HepG2 (cell line): ENCODE results near the gene TBC1D2B. TPM values are rescaled to one million over a fixed set of nuclear protein-coding genes. Genes with fewer than 3 reads are reported as not detected.
"Not testable (repeated sequence)": the region's sequence is repeated elsewhere in the genome, so short reads cannot be mapped to it uniquely, and the experiment has no call there.

Source experiments
- ATAC-seq: fragments of 200-7000 bp; cut with Tn5 transposase; 3 replicates; pipeline ENCODE4 v1.9.1; 2020; ENCODE audit warnings: mild to moderate bottlenecking, moderate library complexity
- BruUV-seq: library from RNA; stranded (reverse); fragments of 400-500 nt; replicated peaks from 2 replicates; lab custom pipeline; 2021; lab: Mats Ljungman, UMichigan
- CTCF ChIA-PET: fragments of 300-600 bp; formaldehyde crosslinking; extraction: SDS; loops from one replicate; lab custom pipeline; 2021; ENCODE audit warnings: low total read pairs, inconsistent platforms, low intra/inter-chr PET ratio; lab: Yijun Ruan, JAX
- POLR2A ChIA-PET: fragments of 350-600 bp; sonication (Branson Sonifier 250); formaldehyde crosslinking; loops from one replicate; lab custom pipeline; 2020; ENCODE audit warnings: antibody characterized with exemption, inconsistent platforms; lab: Yijun Ruan, JAX
- DNase-seq: peaks from one replicate; pipeline ENCODE4 v3.0.0-alpha.2; 2015; ENCODE audit warnings: low spot score
- FAIRE-seq: peaks from 3 replicates; lab custom pipeline; 2011; peaks lifted over from hg19 to GRCh38; lab: Jason Lieb, UNC
- H2AFZ ChIP-seq: one replicate; pipeline ENCODE4 v1.6.1; 2011; ENCODE audit warnings: low read length, inconsistent platforms
- H3K27ac ChIP-seq: fragments of 300-600 bp; 3 replicates; pipeline ENCODE4 v1.8.0; 2011; ENCODE audit warnings: mixed run types, mild to moderate bottlenecking, mixed read lengths, low read length, inconsistent platforms; ENCODE audit not compliant: insufficient read depth; ENCODE audit errors: extremely low read length
- H3K27me3 ChIP-seq, 2 experiments: fragments of 200-600 bp in 1 of 2; 2 replicates in 1 of 2; 3 replicates in 1 of 2; pipeline versions ENCODE4 v1.6.0 to v1.8.0; 2011; ENCODE audit warnings: low read length in 2 of 2, mild to moderate bottlenecking in 2 of 2, moderate library complexity in 2 of 2, inconsistent platforms in 1 of 2; ENCODE audit not compliant: insufficient read depth in 2 of 2, control insufficient read depth in 1 of 2
- H3K36me3 ChIP-seq, 2 experiments: fragments of 200-600 bp in 1 of 2; replicated peaks in 1 of 2; 2 replicates in 1 of 2; 3 replicates in 1 of 2; pipeline versions ENCODE4 v1.5.1 to v1.8.0; 2011; ENCODE audit warnings: low read length in 2 of 2, inconsistent platforms in 1 of 2; ENCODE audit not compliant: insufficient read depth in 2 of 2, control insufficient read depth in 1 of 2
- H3K4me1 ChIP-seq: 2 replicates; pipeline ENCODE4 v1.5.1; 2012; ENCODE audit warnings: low read length, inconsistent platforms; ENCODE audit not compliant: insufficient read depth
- H3K4me2 ChIP-seq: 2 replicates; pipeline ENCODE4 v1.6.0; 2011; ENCODE audit warnings: low read depth, low read length, inconsistent platforms
- H3K4me3 ChIP-seq, 3 experiments: fragments of 200-600 bp in 1 of 3; sonication (generic), shearing (Covaris generic) in 1 of 3; replicated peaks in 1 of 3; 2 replicates each; pipeline ENCODE4 v1.5.1; 2011 to 2016; ENCODE audit warnings: low read length in 3 of 3, inconsistent platforms in 2 of 3, low read depth in 2 of 3, mild to moderate bottlenecking in 2 of 3, control low read depth in 1 of 3, mixed read lengths in 1 of 3; ENCODE audit not compliant: insufficient read depth in 1 of 3
- H3K79me2 ChIP-seq: one replicate; pipeline ENCODE4 v1.6.1; 2011; ENCODE audit warnings: low read length, inconsistent platforms; ENCODE audit not compliant: insufficient read depth
- H3K9ac ChIP-seq: 2 replicates; pipeline ENCODE4 v1.6.0; 2011; ENCODE audit warnings: mild to moderate bottlenecking, low read depth, low read length, inconsistent platforms; ENCODE audit not compliant: insufficient read depth
- H3K9me3 ChIP-seq: 2 replicates; pipeline ENCODE4 v1.5.1; 2012; ENCODE audit warnings: mild to moderate bottlenecking, low read length
- H4K20me1 ChIP-seq: 2 replicates; pipeline ENCODE4 v1.6.0; 2011; ENCODE audit warnings: inconsistent platforms, mild to moderate bottlenecking, low read length, moderate library complexity; ENCODE audit not compliant: insufficient read depth
- GABPA ChIP-seq, 2 experiments: IDR thresholded peaks; 2 replicates each; pipeline ENCODE4 v1.6.1; 2011 to 2016; ENCODE audit warnings: low read depth in 2 of 2, low read length in 1 of 2, missing biosample characterization in 1 of 2, missing genetic modification characterization in 1 of 2
- RBFOX2 ChIP-seq: fragments of 200-400 bp; formaldehyde crosslinking; IDR thresholded peaks from 2 replicates; pipeline ENCODE4 v1.6.1; 2017; ENCODE audit warnings: low read depth, mild to moderate bottlenecking, low read length
- ZBTB38 ChIP-seq: sonication (generic); formaldehyde crosslinking; IDR thresholded peaks from 2 replicates; pipeline ENCODE4 v1.5.1; 2020; ENCODE audit warnings: mild to moderate bottlenecking, missing genetic modification reagents
- ZFY ChIP-seq: sonication (generic); formaldehyde crosslinking; IDR thresholded peaks from 2 replicates; pipeline ENCODE4 v1.4.0; 2020; ENCODE audit warnings: missing genetic modification reagents
- WGBS: methylation state at CpG from one replicate; pipeline ENCODE4 v1.1.6; 2017; ENCODE audit warnings: low lambda C conversion rate; 5-methylcytosine and 5-hydroxymethylcytosine counted together
- in situ Hi-C: cut with HindIII; loops from 2 replicates; pipeline ENCODE4 v1.10.0; 2017; ENCODE audit warnings: low pct_unique_long_range_greater_than_20kb; ENCODE audit not compliant: extremely low pct_ligation_motif_present
- intact Hi-C: fragments of 100-400 bp; cut with micrococcal nuclease; formaldehyde crosslinking; loops from one replicate; pipeline ENCODE4 v1.10.0; 2022; ENCODE audit not compliant: unreplicated experiment
- polyA plus RNA-seq, 8 experiments: library from polyadenylated mRNA; depleted of rRNA in 3 of 8; stranded (reverse) in 7 of 8; unstranded in 1 of 8; fragments of >200 nt; fragmentation: Illumina TruSeq in 4 of 8; extraction: Trizol in 4 of 8; gene quantifications; 2 replicates each; pipeline versions ENCODE4 v1.2.1 to v1.2.3, GENCODE V29; 2011 to 2016; ENCODE audit warnings: low read depth in 4 of 8, missing spikeins in 1 of 8, mixed read lengths in 1 of 8; ENCODE audit not compliant: insufficient read depth in 1 of 8
- total RNA-seq, 5 experiments: library from RNA; depleted of rRNA; stranded (reverse); fragments of >200 nt; fragmentation: Illumina TruSeq; extraction: Trizol; gene quantifications; 2 replicates each; pipeline ENCODE4 v1.2.3, GENCODE V29; 2016; ENCODE audit warnings: low read depth in 1 of 5

Gene TBC1D2B
- total and polyA plus RNA-seq, 2 of the 13 experiments (the other 11 are each of a cell fraction or from before 2014, with no cell fraction given), result 10.1 to 14.4 TPM

- 0 out of 2 replicates have a peak, but pooled peaks have one; percentile 25 for TF ChIP-seq RBFOX2
- TF ChIP-seq ZFY (CRISPR knock-in tag), result peak; percentile 28; the same call in 1 of the 2 replicates
- TF ChIP-seq GABPA (IDR thresholded peaks at IDR 0.05; ENCODE audit: low read depth, low read length), result not testable (repeated sequence)
- TF ChIP-seq GABPA (CRISPR knock-in tag; IDR thresholded peaks at IDR 0.05; ENCODE audit: low read depth), result 0 out of 2 replicates have a peak, but pooled peaks have one; percentile 37
- 0 out of 2 replicates have a peak, but pooled peaks have one; percentile 15 for TF ChIP-seq ZBTB38 (CRISPR knock-in tag)
Observed at GRCh38 chr15:77978759-77979145, 98.8 kb downstream of the TBC1D2B start (continued).

- H3K4me3 ChIP-seq, H3K4me1 ChIP-seq, FAIRE-seq, ATAC-seq, H4K20me1 ChIP-seq, CTCF ChIA-PET, intact Hi-C loops, H3K36me3 ChIP-seq, H3K79me2 ChIP-seq, H3K27ac ChIP-seq, POLR2A ChIA-PET, DNase-seq, BruUV-seq, H3K9ac ChIP-seq, in situ Hi-C loops, H3K9me3 ChIP-seq, H2AFZ ChIP-seq: not testable (repeated sequence)
- 40% methylated on average over 7 of the region's 19 CpGs for WGBS
- Histone ChIP-seq H3K4me2 (peak overlapping the region; percentile 7; the same call in 1 of the 2 replicates), H3K27me3 (peaks cover 0 to 16% of the 10 kb centered on the region in 2 experiments; a peak in 3 of 5 replicates)
Observed at GRCh38 chr15:77977903-77978758, 99.4 kb downstream of the TBC1D2B start.
